ENCODE data around the gene ROBO2.

- TF ChIP-seq CTCF (IDR thresholded peaks at IDR 0.05): no peak
- no peak for TF ChIP-seq POLR2A (IDR thresholded peaks at IDR 0.05)
These were observed 426.7 kb downstream of the ROBO2 start for GRCh38 chr3:77466562-77467115.

Measured in esophagus squamous epithelium (tissue), 4 donors.